Activated CD4-positive, alpha-beta T cell treated with anti-CD3 and anti-CD28 coated beads, Interleukin-2, Interleukin-6, amounts not matched to agents 100 ng/mL and 50 ng/mL, durations not matched to agents 16 hours and 8 hours (primary cell): ENCODE data around the gene PRKN.
"Not testable (repeated sequence)": the region's sequence is repeated elsewhere in the genome, so short reads cannot be mapped to it uniquely, and the experiment has no call there.

ENCODE experiments used
- DNase-seq: peaks from one replicate; pipeline ENCODE4 v3.0.0-alpha.2; 2020

The PRKN gene

GRCh38 chr6:162612613-162613012, 115.0 kb downstream of the PRKN start:
- DNase-seq: no peak

GRCh38 chr6:162610351-162610750, 117.2 kb downstream of the PRKN start:
- no peak for DNase-seq

- no peak for DNase-seq
Observed at GRCh38 chr6:162605881-162606280, 121.7 kb downstream of the PRKN start.

GRCh38 chr6:162603231-162604015, 124.1 kb downstream of the PRKN start:
- no peak for DNase-seq

- no peak for DNase-seq
Observed at GRCh38 chr6:162602759-162603158, 124.8 kb downstream of the PRKN start.

- DNase-seq: no peak
Observed at GRCh38 chr6:162596676-162597075, 130.9 kb downstream of the PRKN start.

- no peak for DNase-seq
Observed at GRCh38 chr6:162591517-162591916, 136.0 kb downstream of the PRKN start.

- no peak for DNase-seq
Observed at GRCh38 chr6:162581988-162582780, 145.4 kb downstream of the PRKN start.

- no peak for DNase-seq
Observed at GRCh38 chr6:162580619-162581018, 146.9 kb downstream of the PRKN start.

GRCh38 chr6:162576016-162576415, 151.6 kb downstream of the PRKN start:
- DNase-seq: no peak

- DNase-seq: no peak
Observed at GRCh38 chr6:162572240-162572639, 155.3 kb downstream of the PRKN start.

GRCh38 chr6:162568266-162568665, 159.3 kb downstream of the PRKN start:
- no peak for DNase-seq

- DNase-seq: no peak
Observed at GRCh38 chr6:162562041-162562440, 165.5 kb downstream of the PRKN start.

- no peak for DNase-seq
Observed at GRCh38 chr6:162560891-162561290, 166.7 kb downstream of the PRKN start.

GRCh38 chr6:162554531-162554930, 173.0 kb downstream of the PRKN start:
- no peak for DNase-seq

GRCh38 chr6:162546905-162547304, 180.7 kb downstream of the PRKN start:
- no peak for DNase-seq

- no peak for DNase-seq
Observed at GRCh38 chr6:162543221-162543620, 184.3 kb downstream of the PRKN start.

GRCh38 chr6:162541019-162541601, 186.5 kb downstream of the PRKN start:
- no peak for DNase-seq

GRCh38 chr6:162539321-162539720, 188.2 kb downstream of the PRKN start:
- no peak for DNase-seq

GRCh38 chr6:162538643-162539064, 188.9 kb downstream of the PRKN start:
- no peak for DNase-seq

- no peak for DNase-seq
Observed at GRCh38 chr6:162533009-162533400, 194.6 kb downstream of the PRKN start.

GRCh38 chr6:162532283-162533008, 195.1 kb downstream of the PRKN start:
- no peak for DNase-seq

- DNase-seq: not testable (repeated sequence)
Observed at GRCh38 chr6:162531391-162531790, 196.2 kb downstream of the PRKN start.
